Smooth muscle cell (in vitro differentiated cells): ENCODE results near the gene SPATS1. TPM values are rescaled to one million over a fixed set of nuclear protein-coding genes. Genes with fewer than 3 reads are reported as not detected.

Experiments used
- DNase-seq: peaks from one replicate; lab custom pipeline; 2025; ENCODE audit not compliant: unreplicated experiment; lab: John Stamatoyannopoulos, UW
- H2AFZ ChIP-seq: fragments of 200-600 bp; sonication (generic); 2 replicates; pipeline ENCODE4 v1.6.0; 2016; ENCODE audit warnings: antibody characterized with exemption, low read depth, mild to moderate bottlenecking
- H3F3A ChIP-seq: fragments of 200-600 bp; sonication (generic); 2 replicates; pipeline ENCODE4 v1.6.0; 2017; ENCODE audit warnings: antibody characterized with exemption, low read depth
- H3K27ac ChIP-seq: fragments of 200-600 bp; sonication (generic); 2 replicates; pipeline ENCODE4 v1.5.1; 2016; ENCODE audit warnings: low read depth, mild to moderate bottlenecking
- H3K27me3 ChIP-seq: fragments of 200-600 bp; sonication (generic); 2 replicates; pipeline ENCODE4 v1.6.1; 2016; ENCODE audit warnings: low read depth, mild to moderate bottlenecking
- H3K36me3 ChIP-seq: fragments of 200-600 bp; sonication (generic); 2 replicates; pipeline ENCODE4 v1.5.1; 2016; ENCODE audit warnings: low read depth
- H3K4me1 ChIP-seq: fragments of 200-600 bp; sonication (generic); 2 replicates; pipeline ENCODE4 v1.5.1; 2016; ENCODE audit warnings: low read depth
- H3K4me2 ChIP-seq: fragments of 200-600 bp; sonication (generic); 2 replicates; pipeline ENCODE4 v1.6.0; 2016; ENCODE audit warnings: mild to moderate bottlenecking
- H3K4me3 ChIP-seq: fragments of 200-600 bp; sonication (generic); 2 replicates; pipeline ENCODE4 v1.5.1; 2016; ENCODE audit warnings: mild to moderate bottlenecking
- H3K79me2 ChIP-seq: fragments of 200-600 bp; sonication (generic); 2 replicates; pipeline ENCODE4 v1.6.0; 2016; ENCODE audit warnings: low read depth, mild to moderate bottlenecking
- H3K9ac ChIP-seq: fragments of 200-600 bp; sonication (generic); 2 replicates; pipeline ENCODE4 v1.6.0; 2016; ENCODE audit warnings: low read depth
- H3K9me3 ChIP-seq: fragments of 200-600 bp; sonication (generic); replicated peaks from 2 replicates; pipeline ENCODE4 v1.5.1; 2016; ENCODE audit warnings: low read depth
- H4K20me1 ChIP-seq: fragments of 200-600 bp; sonication (generic); 2 replicates; pipeline ENCODE4 v1.6.0; 2016; ENCODE audit warnings: low read depth
- CTCF ChIP-seq: fragments of 200-600 bp; sonication (generic); IDR thresholded peaks from 2 replicates; pipeline ENCODE4 v1.5.1; 2017; ENCODE audit warnings: borderline replicate concordance, mild to moderate bottlenecking, antibody characterized with exemption; ENCODE audit not compliant: insufficient read depth, poor library complexity, severe bottlenecking
- WGBS: methylation state at CpG from one replicate; pipeline ENCODE4 v1.1.7; 2016; ENCODE audit warnings: low lambda C conversion rate; 5-methylcytosine and 5-hydroxymethylcytosine counted together
- polyA plus RNA-seq: library from polyadenylated mRNA; unstranded; fragments of >200 nt; fragmentation: Nextera tagmentation; extraction: Ambion mirVana; gene quantifications from 2 replicates; pipeline ENCODE4 v1.2.1, GENCODE V29; 2016
- total RNA-seq: library from RNA; depleted of rRNA; stranded (reverse); fragments of >200 nt; gene quantifications from 2 replicates; pipeline ENCODE4 v1.2.3, GENCODE V29; 2014

Gene SPATS1
- total and polyA plus RNA-seq, 2 experiments from 2014 or later = not detected

- no peak overlapping the region for H3K9ac ChIP-seq
- H2AFZ ChIP-seq = no peak overlapping the region
- H3K4me2 ChIP-seq = no peak overlapping the region
- no peak overlapping the region for H3K4me3 ChIP-seq
- no peaks in the 10 kb centered on the region for H3K4me1 ChIP-seq
- no peak for DNase-seq
- H4K20me1 ChIP-seq = no peaks in the 10 kb centered on the region
- no peak for TF ChIP-seq CTCF
- H3K36me3 ChIP-seq = no peaks in the 10 kb centered on the region
- no peak overlapping the region for H3K27ac ChIP-seq
- H3K27me3 ChIP-seq = no peaks in the 10 kb centered on the region
- WGBS = 97% methylated on average over 8 of the region's 8 CpGs
- no peaks in the 10 kb centered on the region for H3K79me2 ChIP-seq
- no peaks in the 10 kb centered on the region for H3K9me3 ChIP-seq
- H3F3A ChIP-seq = no peaks in the 10 kb centered on the region
Observed at GRCh38 chr6:44306710-44307109, 35.7 kb upstream of the SPATS1 start.

- no peak overlapping the region for H3K4me3 ChIP-seq
- TF ChIP-seq CTCF = no peak
- DNase-seq = no peak
- H3K27ac ChIP-seq = no peak overlapping the region
- H3K27me3 ChIP-seq = no peaks in the 10 kb centered on the region
- no peaks in the 10 kb centered on the region for H3K9me3 ChIP-seq
- H3K4me2 ChIP-seq = no peak overlapping the region
- H4K20me1 ChIP-seq = no peaks in the 10 kb centered on the region
- peaks cover 2% of the 10 kb centered on the region for H3K4me1 ChIP-seq
- H3K79me2 ChIP-seq = peaks cover 4% of the 10 kb centered on the region
- WGBS = 97% methylated on average over 10 of the region's 10 CpGs
- no peak overlapping the region for H3K9ac ChIP-seq
- no peaks in the 10 kb centered on the region for H3K36me3 ChIP-seq
- H3F3A ChIP-seq = no peaks in the 10 kb centered on the region
- H2AFZ ChIP-seq = no peak overlapping the region
Observed at GRCh38 chr6:44307217-44307616, 35.2 kb upstream of the SPATS1 start.

GRCh38 chr6:44309092-44309491 lies 33.4 kb upstream of the SPATS1 start:
- no peaks in the 10 kb centered on the region for H3K27me3 ChIP-seq
- H3K36me3 ChIP-seq = no peaks in the 10 kb centered on the region
- peaks cover 12% of the 10 kb centered on the region for H3K79me2 ChIP-seq
- no peak overlapping the region for H3K9ac ChIP-seq
- H3K4me2 ChIP-seq = no peak overlapping the region
- no peaks in the 10 kb centered on the region for H4K20me1 ChIP-seq
- no peak overlapping the region for H2AFZ ChIP-seq
- no peak for DNase-seq
- no peaks in the 10 kb centered on the region for H3K9me3 ChIP-seq
- H3F3A ChIP-seq = no peaks in the 10 kb centered on the region
- no peak overlapping the region for H3K4me3 ChIP-seq
- no peak for TF ChIP-seq CTCF
- peaks cover 5% of the 10 kb centered on the region for H3K4me1 ChIP-seq
- 75% methylated on average over 2 of the region's 2 CpGs for WGBS
- H3K27ac ChIP-seq = peak overlapping the region; percentile 16

- Histone ChIP-seq H3K4me2 (no peak overlapping the region), H3F3A (no peaks in the 10 kb centered on the region), H3K9ac (no peak overlapping the region), H3K9me3 (no peaks in the 10 kb centered on the region), H3K27ac (no peak overlapping the region), H3K4me3 (no peak overlapping the region), H2AFZ (no peak overlapping the region), H4K20me1 (no peaks in the 10 kb centered on the region), H3K27me3 (no peaks in the 10 kb centered on the region), H3K79me2 (peaks cover 12% of the 10 kb centered on the region), H3K36me3 (no peaks in the 10 kb centered on the region), H3K4me1 (peaks cover 5% of the 10 kb centered on the region)
- no peak for TF ChIP-seq CTCF
- DNase-seq = no peak
Observed at GRCh38 chr6:44309631-44310030, 32.8 kb upstream of the SPATS1 start.
